K562 (cell line): Measurements from ENCODE around the gene IRF6. TPM values are rescaled to one million over a fixed set of nuclear protein-coding genes. Genes with fewer than 3 reads are reported as not detected.

ENCODE experiments used
- CREB1 ChIP-seq, 2 experiments: sonication (generic) in 1 of 2; formaldehyde crosslinking in 1 of 2; IDR thresholded peaks; 2 replicates each; pipeline versions ENCODE4 v1.6.1 to v1.8.0; 2012 to 2022; ENCODE audit warnings: inconsistent platforms in 1 of 2, mild to moderate bottlenecking in 1 of 2, missing genetic modification reagents in 1 of 2, moderate library complexity in 1 of 2
- FOXK2 ChIP-seq, 2 experiments: fragments of 450-650 bp; IDR thresholded peaks in 1 of 2; conservative IDR thresholded peaks in 1 of 2; 2 replicates each; pipeline ENCODE4 v1.6.1; 2016; ENCODE audit warnings: low read depth in 2 of 2, mild to moderate bottlenecking in 1 of 2
- MNT ChIP-seq, 2 experiments: fragments of 450-650 bp; conservative IDR thresholded peaks; 2 replicates each; pipeline ENCODE4 v1.6.1; 2017; ENCODE audit warnings: mild to moderate bottlenecking in 2 of 2, moderate library complexity in 2 of 2
- RAD21 ChIP-seq, 2 experiments: fragments of 250-450 bp in 1 of 2; fragments of 450-650 bp in 1 of 2; sonication (Bioruptor Pico) in 1 of 2; formaldehyde crosslinking in 1 of 2; IDR thresholded peaks in 1 of 2; conservative IDR thresholded peaks in 1 of 2; 2 replicates each; pipeline versions ENCODE4 v1.4.0 to v1.8.0; 2020 to 2022; ENCODE audit warnings: mild to moderate bottlenecking in 2 of 2, moderate library complexity in 1 of 2
- RBM25 ChIP-seq: fragments of 200-400 bp; formaldehyde crosslinking; IDR thresholded peaks from 2 replicates; pipeline ENCODE4 v1.6.1; 2018; ENCODE audit warnings: low read length, low read depth, moderate library complexity; ENCODE audit not compliant: severe bottlenecking
- SPI1 ChIP-seq: IDR thresholded peaks from 2 replicates; pipeline ENCODE4 v1.6.1; 2011; ENCODE audit warnings: low read depth, low read length, control low read depth, borderline replicate concordance
- STAT6 ChIP-seq: sonication (generic); formaldehyde crosslinking; IDR thresholded peaks from 2 replicates; pipeline ENCODE4 v1.8.1; 2023; ENCODE audit warnings: mild to moderate bottlenecking, missing genetic modification reagents
- ZFP36 ChIP-seq: fragments of 150-350 bp; IDR thresholded peaks from 2 replicates; pipeline ENCODE4 v1.6.1; 2018; ENCODE audit warnings: low read length, low read depth; ENCODE audit not compliant: partially characterized antibody
- ZNF639 ChIP-seq, 2 experiments: fragments of 200-800 bp in 1 of 2; sonication (Bioruptor generic) in 1 of 2; sonication (generic) in 1 of 2; formaldehyde crosslinking in 1 of 2; IDR thresholded peaks in 1 of 2; conservative IDR thresholded peaks in 1 of 2; 2 replicates each; pipeline versions ENCODE4 v1.5.0 to v1.6.1; 2016 to 2020; ENCODE audit warnings: missing compliant biosample characterization in 1 of 2, missing genetic modification characterization in 1 of 2, missing genetic modification reagents in 1 of 2
- polyA plus RNA-seq, 8 experiments: library from polyadenylated mRNA; depleted of rRNA in 4 of 8; stranded (reverse) in 5 of 8; unstranded in 3 of 8; fragments of >200 nt; fragmentation: Nextera tagmentation in 2 of 8; fragmentation: Illumina TruSeq in 1 of 8; extraction: Ambion mirVana in 2 of 8; extraction: Trizol in 1 of 8; gene quantifications; 2 replicates each; pipeline versions ENCODE4 v1.2.1 to v1.2.3, GENCODE V29; 2011 to 2014; ENCODE audit warnings: inconsistent platforms in 1 of 8, missing spikeins in 1 of 8
- total RNA-seq, 7 experiments: library from RNA; depleted of rRNA in 6 of 7; stranded (reverse); fragments of >200 nt in 6 of 7; fragmentation: Illumina TruSeq in 2 of 7; extraction: Trizol in 2 of 7; gene quantifications; 2 replicates each; pipeline versions ENCODE4 v1.2.1 to v1.2.3, GENCODE V29; 2011 to 2021; ENCODE audit warnings: low replicate concordance in 1 of 7

IRF6 gene
- total and polyA plus RNA-seq, 9 of the 15 experiments (the other 6 are each of a cell fraction or from before 2014, with no cell fraction given) = 0.03 to 0.65 (median 0.17) TPM

GRCh38 chr1:209797978-209798639, 7.8 kb downstream of the IRF6 start (continued):
- TF ChIP-seq RBM25 (no peak), FOXK2 (conservative IDR thresholded peaks at IDR 0.05 in 1 of 2, IDR thresholded peaks at IDR 0.05 in 1 of 2; ENCODE audit: low read depth in 2 of 2) (no peak), ZNF639 (CRISPR knock-in tag; conservative IDR thresholded peaks at IDR 0.05 in 1 of 2, IDR thresholded peaks at IDR 0.05 in 1 of 2) (no peak), CREB1 (IDR thresholded peaks at IDR 0.05) (no peak), CREB1 (CRISPR knock-in tag; IDR thresholded peaks at IDR 0.05) (no peak), ZFP36 (no peak), SPI1 (peak; percentile 77; the same call in 1 of the 2 replicates), STAT6 (CRISPR knock-in tag) (no peak), MNT (conservative IDR thresholded peaks at IDR 0.05) (no peak), RAD21 (CRISPR knock-in tag; conservative IDR thresholded peaks at IDR 0.05 in 1 of 2, IDR thresholded peaks at IDR 0.05 in 1 of 2) (peak in 1 of 2 experiments; percentile 38; a peak in 2 of 4 replicates)
